Left ventricle myocardium inferior (tissue), 1 donor: ENCODE data around the gene EIF2S3. TPM values are rescaled to one million over a fixed set of nuclear protein-coding genes. Genes with fewer than 3 reads are reported as not detected.

Experiments
- DNase-seq: peaks from one replicate; pipeline ENCODE4 v3.0.0-alpha.2; 2020
- H3K27ac ChIP-seq: fragments of 200-600 bp; replicated peaks from 2 replicates; pipeline ENCODE4 v1.8.0; 2021
- H3K27me3 ChIP-seq: fragments of 200-600 bp; 2 replicates; pipeline ENCODE4 v1.8.0; 2021; ENCODE audit warnings: low read depth
- H3K36me3 ChIP-seq: fragments of 200-600 bp; 2 replicates; pipeline ENCODE4 v1.8.0; 2021
- H3K4me1 ChIP-seq: fragments of 200-600 bp; 2 replicates; pipeline ENCODE4 v1.8.0; 2021
- H3K4me3 ChIP-seq: fragments of 200-600 bp; 2 replicates; pipeline ENCODE4 v1.8.0; 2021; ENCODE audit warnings: mild to moderate bottlenecking, moderate library complexity
- H3K9me3 ChIP-seq: fragments of 200-600 bp; replicated peaks from 2 replicates; pipeline ENCODE4 v1.8.0; 2021
- CTCF ChIP-seq: fragments of 200-600 bp; IDR thresholded peaks from 2 replicates; pipeline ENCODE4 v1.8.0; 2021; ENCODE audit warnings: antibody characterized with exemption, mild to moderate bottlenecking, borderline replicate concordance
- intact Hi-C: fragments of 100-400 bp; cut with micrococcal nuclease; formaldehyde crosslinking; loops from one replicate; pipeline ENCODE4 v1.11.0; 2022
- total RNA-seq: library from RNA; stranded (reverse); fragmentation: NEBNext Ultra II Directional; extraction: Animal tissue kit (Norgen Biotek cat#: 25700); gene quantifications from one replicate; pipeline ENCODE4 v1.2.1, GENCODE V29; 2021
- donor health status: DM: no; HTN: yes; CAD: no; lungs with severe emphysema.

EIF2S3 gene
- total RNA-seq, 1 donor from 2014 or later: 71.0 TPM

- intact Hi-C loops: no loop called here
- H3K27me3 ChIP-seq: no peaks in the 10 kb centered on the region
- DNase-seq: no peak
- H3K4me1 ChIP-seq: no peaks in the 10 kb centered on the region
- H3K36me3 ChIP-seq: no peaks in the 10 kb centered on the region
- TF ChIP-seq CTCF: no peak
- H3K4me3 ChIP-seq: no peak overlapping the region
- no peaks in the 10 kb centered on the region for H3K9me3 ChIP-seq
- H3K27ac ChIP-seq: no peak overlapping the region
These were observed 58.4 kb downstream of the EIF2S3 start for GRCh38 chrX:24113181-24113580.

DNA sequence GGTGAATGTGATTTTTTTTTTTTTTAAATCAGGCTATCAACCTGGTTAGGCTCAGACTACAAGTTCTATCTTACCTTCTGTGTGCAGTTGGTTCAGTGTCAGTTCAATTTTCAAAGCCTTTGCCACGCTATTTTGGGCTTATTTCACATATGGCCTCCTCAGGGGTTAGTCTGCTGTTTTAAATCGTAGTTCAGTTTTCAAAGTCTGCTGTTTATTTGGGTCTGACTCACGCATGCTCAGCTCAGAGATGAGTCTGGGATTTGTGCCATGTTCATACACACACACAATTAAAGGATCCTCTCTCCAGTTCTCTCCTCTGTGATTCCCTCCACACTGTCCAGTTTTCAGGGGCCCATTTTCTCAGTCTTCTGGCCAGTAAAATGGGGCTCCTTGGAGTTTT, 62.5 kb downstream of the EIF2S3 start:
- peak overlapping the region; percentile 29 for H3K4me3 ChIP-seq
- DNase-seq: no peak
- H3K27ac ChIP-seq: peak overlapping the region; percentile 61
- no peaks in the 10 kb centered on the region for H3K9me3 ChIP-seq
- intact Hi-C loops: no loop called here
- no peaks in the 10 kb centered on the region for H3K36me3 ChIP-seq
- no peaks in the 10 kb centered on the region for H3K27me3 ChIP-seq
- no peaks in the 10 kb centered on the region for H3K4me1 ChIP-seq
- TF ChIP-seq CTCF: no peak

DNA sequence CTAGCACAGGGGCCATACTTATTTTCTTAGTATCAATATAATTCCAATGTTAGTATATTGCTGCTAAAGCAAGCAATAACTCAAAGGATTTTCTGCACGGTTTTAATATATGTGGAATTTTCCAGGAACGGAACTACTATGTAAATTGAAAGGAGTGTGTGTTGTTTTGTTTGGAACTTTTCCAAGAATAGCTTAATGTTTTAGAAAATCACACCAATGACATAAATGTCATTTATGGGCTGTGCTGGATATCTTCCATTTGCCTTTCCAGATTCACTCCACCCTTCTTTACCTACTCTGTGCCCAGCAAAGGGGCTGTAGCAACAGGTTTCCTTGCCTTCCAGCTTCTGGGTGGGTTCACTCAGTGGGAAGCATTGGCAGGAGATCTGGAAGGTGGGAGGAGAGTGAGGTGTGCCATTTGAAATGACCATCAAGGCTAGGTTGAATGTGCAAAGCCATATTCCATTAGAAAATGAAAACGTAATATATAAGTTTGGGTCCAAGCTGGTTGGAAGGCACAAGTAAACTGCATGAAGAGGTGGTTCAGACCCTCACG, 69.6 kb downstream of the EIF2S3 start:
- intact Hi-C loops: no loop called here
- DNase-seq: no peak
- Histone ChIP-seq H3K4me1 (no peaks in the 10 kb centered on the region), H3K36me3 (no peaks in the 10 kb centered on the region), H3K27me3 (no peaks in the 10 kb centered on the region), H3K4me3 (no peak overlapping the region), H3K9me3 (no peaks in the 10 kb centered on the region), H3K27ac (no peak overlapping the region)
- TF ChIP-seq CTCF: no peak

- no peak for DNase-seq
- Histone ChIP-seq H3K9me3 (no peaks in the 10 kb centered on the region), H3K36me3 (no peaks in the 10 kb centered on the region), H3K4me1 (no peaks in the 10 kb centered on the region), H3K27ac (no peak overlapping the region), H3K4me3 (no peak overlapping the region), H3K27me3 (no peaks in the 10 kb centered on the region)
- intact Hi-C loops: no loop called here
- TF ChIP-seq CTCF: no peak
These were observed 70.4 kb downstream of the EIF2S3 start for GRCh38 chrX:24125028-24125612.

Other genes starting within 250 kb of the EIF2S3 start
- 102 TPM for gene APOO, start 147.0 kb upstream of the EIF2S3 start, total RNA-seq
- gene CXorf58, start 146.9 kb upstream of the EIF2S3 start, total RNA-seq: 0.49 TPM
- gene KLHL15, start 27.8 kb upstream of the EIF2S3 start, total RNA-seq: 6.6 TPM
- gene ZFX, start 94.8 kb downstream of the EIF2S3 start, total RNA-seq: 32.8 TPM